ENCODE results near the gene CDC42EP5.

The CDC42EP5 gene

DNA sequence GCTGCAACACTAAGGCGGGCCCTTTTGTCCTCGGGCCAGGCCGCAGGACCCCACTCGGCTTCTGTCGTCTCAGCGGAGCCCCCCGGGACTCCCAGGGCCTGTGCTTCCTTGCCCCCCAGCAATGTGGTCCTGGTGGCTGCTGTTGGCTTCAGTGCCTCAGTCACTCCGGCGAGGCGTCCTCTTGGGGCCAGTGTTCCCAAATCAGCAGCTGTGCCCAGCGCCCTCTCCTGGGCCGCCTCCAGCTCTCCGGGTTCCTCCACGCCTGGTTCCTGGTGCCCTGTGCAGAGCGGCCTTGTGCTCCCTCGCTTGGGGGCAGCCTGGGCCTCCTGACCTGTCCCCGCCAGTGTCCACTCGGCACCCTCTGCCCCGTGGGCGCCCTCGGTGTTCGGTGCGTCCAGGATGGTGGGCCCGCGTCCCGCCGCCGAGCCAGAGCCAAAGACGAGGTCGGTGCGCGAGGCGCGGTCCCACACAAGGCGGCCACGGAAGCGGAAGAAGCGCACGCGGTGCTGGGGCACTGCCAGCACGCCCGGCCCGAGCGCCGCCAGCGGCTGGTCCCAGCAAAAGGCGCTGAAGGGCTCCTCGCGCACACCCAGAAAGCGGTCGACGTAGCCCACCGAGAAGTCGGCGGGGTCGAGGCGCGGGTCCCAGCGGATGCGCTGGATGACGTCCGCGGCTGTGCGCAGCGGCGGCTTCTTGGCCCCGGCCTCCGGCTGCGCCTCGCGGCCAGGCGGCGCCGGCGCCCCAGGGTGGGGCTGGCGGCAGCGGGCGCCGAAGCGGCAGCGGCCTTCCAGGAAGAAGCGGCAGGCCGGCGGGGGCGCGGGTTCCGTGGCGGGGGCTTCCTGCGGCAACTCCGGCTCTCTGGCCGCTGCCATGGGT, 10.2 kb downstream of the CDC42EP5 start:
- DNase-seq (ENCODE audit: low read depth in 3 of 3), result peak; percentile 38 to 46 (median 43)

DNA sequence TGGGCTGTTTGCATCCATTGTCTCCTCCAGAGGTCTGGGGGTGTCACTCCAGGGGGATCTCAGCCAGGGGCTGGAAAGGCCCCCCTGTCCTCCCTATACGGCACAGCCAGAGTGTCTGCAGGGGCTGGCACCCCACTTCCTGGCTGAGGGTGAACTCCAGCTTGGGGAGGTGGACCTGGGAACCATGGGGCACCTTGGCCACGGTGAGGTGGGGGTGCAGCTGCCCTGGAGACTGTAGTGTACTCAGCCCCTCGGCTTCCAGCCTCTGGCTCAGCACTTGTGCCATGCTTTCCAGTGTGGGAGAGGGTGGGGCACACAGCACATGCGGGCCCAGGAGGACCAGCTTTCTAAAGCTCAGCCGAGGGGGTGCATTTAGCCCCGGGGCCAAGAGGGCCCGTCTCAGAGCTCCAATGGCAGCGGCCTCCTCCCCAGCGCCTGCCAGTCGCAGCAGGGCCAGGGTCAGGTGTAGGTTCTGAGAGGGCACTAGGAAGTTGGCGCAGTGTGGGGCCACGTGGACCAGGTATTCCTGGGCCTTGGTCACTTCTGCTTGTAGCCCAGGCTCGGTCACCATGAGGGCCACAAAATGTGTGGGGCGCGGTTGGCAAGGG, 10.9 kb downstream of the CDC42EP5 start:
- no peak for DNase-seq (ENCODE audit: low read depth in 3 of 3)

DNA sequence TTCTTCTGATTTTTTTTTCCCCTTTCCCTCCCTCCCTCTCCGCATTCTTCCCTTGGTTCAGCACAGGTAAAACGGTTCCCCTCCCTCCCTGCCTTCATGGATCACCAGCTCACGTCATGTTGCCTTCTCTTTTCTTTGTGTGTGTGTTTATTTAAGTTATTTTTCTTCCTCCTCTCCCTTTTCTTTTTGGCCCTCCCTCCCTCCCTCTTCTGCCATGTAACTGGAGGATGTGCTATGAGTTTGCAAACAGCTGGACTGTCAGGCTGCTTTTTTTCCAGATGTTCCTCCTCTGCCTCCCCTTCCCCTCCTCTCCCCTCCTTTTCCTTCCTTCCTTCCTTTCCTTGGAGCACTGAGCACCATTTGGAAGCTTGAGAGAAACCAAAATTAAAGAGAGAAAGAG, 11.5 kb downstream of the CDC42EP5 start:
- no peak for DNase-seq (ENCODE audit: low read depth in 3 of 3)

DNA sequence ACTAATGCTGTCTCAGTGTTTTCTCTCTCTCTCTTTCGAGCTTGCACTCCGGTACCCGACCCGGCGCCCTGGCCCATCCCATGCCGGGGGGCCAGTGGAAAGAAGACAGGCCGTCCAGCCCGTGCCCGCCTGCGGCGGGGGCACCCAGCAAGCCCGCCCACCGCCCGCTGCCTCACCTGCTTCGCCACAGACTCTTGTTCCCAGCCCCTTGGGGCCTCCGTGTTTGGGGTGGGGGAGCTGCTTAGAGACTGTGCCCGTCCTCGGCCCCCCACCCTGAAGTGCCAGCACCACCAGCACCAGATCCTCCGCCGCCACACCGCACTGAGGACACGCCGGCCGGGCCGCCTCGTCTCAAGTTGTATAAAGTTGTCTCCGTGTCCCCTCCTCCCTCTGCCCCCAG, 11.9 kb downstream of the CDC42EP5 start:
- no peak for DNase-seq (ENCODE audit: low read depth in 3 of 3)

DNA sequence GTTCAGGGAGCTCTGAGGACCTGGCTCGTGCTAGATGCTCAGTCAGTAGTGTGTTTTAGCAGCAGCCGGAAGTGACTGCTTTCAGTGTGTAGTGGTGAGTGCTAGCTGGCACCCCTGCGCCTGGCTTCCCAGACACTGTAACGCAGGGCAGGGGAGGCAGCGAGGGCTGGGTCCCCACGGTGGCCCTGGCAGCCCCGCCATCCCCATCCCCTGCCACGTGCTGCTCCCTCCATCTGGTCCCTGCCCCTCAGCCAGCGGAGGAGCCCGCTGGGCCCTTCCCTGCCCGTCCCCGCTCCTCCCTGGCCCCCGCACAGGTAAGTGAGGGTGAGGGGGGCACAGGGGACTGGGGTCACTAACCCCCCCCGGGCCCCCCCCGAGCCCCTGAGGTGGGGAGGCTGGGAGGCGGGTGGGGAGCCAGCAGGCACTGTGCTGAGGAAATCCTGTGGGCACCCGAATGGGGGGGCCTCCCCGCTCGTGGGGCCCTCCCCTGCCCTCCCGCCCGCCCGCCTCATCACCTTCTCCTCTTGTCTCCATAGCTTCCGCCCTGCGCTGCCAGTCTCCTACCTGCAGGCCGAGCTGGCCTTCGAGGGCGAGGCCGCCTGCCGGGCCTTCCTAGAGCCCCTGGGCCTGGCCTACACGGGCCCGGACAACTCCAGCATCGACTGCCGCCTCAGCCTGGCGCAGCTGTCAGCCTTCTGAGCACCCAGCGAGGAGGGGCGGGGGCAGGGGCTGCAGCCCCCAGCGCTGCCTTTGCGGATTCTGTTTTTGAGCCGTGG, 12.7 kb downstream of the CDC42EP5 start:
- DNase-seq (ENCODE audit: low read depth in 3 of 3), result no peak

DNA sequence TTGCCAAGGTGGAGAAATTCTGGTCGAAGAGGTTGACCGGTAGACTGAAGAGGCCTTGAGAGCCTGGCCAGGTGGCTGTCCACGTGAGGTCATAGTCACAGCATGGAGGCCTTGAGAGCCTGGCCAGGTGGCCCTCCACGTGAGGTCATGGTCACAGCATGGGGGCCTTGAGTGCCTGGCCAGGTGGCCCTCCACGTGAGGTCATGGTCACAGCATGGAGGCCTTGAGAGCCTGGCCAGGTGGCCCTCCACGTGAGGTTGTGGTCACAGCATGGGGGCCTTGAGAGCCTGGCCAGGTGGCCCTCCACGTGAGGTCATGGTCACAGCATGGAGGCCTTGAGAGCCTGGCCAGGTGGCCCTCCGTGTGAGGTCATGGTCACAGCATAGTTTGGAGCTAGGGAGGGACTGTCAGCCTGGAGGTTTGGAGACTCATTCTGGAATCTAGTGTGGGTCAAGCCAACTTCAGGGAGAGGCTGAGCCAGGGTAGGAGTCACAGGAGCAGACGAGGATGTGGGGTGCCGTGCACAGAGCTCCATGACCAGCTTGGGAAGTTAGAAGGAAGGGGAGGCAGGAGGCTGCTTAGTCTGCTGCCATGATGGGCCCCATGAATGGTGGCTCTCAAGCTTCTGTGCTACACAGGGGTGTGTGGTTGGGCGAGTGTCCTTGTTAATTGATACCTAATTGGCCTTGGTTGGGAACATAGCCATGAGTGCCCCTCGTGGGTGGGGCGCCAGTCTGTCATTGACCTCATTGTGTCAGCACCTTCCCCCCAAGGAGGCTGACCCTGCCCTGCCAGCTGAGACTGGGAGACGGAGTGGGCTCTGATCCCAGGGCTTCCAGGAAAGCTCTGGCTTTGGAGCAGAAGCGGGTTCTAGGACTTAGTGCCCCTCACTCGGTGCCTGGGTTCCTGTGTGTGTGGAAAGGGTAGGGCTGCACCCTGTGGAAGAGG, 13.5 kb downstream of the CDC42EP5 start:
- DNase-seq (ENCODE audit: low read depth in 3 of 3), result no peak

DNA sequence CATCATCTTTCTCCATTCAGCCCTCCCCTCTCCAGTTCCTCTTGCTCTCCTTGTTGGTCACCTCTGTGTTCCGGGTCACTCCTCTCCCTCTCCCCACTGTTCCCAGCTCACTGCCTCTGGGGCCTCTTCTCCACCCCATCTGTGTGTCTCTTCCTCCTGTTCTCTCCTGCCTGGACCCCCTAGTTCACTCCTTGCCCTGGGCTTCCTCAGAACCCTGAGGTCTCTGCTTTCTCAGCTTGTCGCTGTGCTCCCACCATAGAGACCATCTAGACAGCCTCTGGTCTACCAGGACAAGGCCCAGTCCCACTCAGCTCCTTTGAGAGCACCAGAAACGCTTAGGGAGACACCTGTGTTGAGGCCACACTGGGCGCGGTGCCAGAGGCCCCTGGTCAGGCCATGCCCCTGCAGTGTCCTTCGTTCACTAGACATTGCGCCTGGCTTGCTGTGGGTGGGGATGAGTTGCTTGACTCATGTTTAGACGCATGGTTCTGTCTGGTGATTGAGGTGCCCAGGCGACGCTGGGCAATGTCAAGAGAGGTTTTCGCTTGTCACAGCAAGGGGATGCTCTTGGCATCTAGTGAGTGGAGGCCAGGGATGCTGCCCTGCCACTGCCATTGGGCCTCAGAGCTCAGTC, 14.3 kb downstream of the CDC42EP5 start:
- no peak for DNase-seq (ENCODE audit: low read depth in 3 of 3)

DNA sequence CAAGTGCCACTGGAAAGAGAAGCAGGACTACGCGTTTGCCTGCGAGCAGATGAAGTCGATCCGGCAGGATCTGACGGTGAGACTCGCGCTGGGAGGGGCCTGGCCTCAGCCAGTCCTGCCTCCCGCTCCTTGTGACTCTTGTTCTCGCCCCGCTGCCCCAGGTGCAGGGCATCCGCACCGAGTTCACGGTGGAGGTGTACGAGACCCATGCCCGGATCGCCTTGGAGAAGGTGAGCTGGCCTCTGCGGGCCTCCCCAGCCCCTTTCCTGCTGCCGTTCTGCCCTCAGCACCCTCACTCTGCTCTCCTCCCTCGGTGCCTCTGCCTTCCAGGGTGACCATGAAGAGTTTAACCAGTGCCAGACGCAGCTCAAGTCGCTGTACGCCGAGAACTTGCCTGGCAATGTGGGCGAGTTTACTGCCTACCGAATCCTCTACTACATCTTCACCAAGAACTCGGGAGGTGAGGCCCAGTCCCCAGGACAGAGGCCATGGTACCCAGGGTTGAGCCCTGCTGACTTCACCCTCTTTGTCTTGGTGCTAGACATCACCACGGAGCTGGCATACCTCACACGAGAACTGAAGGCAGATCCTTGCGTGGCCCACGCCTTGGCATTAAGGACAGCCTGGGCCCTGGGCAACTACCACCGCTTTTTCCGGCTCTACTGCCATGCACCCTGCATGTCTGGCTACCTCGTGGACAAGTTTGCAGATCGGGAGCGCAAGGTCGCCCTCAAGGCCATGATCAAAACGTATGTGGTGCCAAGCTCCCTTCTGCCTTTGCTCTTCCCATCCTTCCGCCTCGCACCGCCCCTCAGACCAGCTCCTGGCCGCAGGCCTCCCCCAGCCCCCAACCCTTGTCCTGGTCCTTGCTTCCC, 15.1 kb downstream of the CDC42EP5 start:
- no peak for DNase-seq (ENCODE audit: low read depth in 3 of 3)

DNA sequence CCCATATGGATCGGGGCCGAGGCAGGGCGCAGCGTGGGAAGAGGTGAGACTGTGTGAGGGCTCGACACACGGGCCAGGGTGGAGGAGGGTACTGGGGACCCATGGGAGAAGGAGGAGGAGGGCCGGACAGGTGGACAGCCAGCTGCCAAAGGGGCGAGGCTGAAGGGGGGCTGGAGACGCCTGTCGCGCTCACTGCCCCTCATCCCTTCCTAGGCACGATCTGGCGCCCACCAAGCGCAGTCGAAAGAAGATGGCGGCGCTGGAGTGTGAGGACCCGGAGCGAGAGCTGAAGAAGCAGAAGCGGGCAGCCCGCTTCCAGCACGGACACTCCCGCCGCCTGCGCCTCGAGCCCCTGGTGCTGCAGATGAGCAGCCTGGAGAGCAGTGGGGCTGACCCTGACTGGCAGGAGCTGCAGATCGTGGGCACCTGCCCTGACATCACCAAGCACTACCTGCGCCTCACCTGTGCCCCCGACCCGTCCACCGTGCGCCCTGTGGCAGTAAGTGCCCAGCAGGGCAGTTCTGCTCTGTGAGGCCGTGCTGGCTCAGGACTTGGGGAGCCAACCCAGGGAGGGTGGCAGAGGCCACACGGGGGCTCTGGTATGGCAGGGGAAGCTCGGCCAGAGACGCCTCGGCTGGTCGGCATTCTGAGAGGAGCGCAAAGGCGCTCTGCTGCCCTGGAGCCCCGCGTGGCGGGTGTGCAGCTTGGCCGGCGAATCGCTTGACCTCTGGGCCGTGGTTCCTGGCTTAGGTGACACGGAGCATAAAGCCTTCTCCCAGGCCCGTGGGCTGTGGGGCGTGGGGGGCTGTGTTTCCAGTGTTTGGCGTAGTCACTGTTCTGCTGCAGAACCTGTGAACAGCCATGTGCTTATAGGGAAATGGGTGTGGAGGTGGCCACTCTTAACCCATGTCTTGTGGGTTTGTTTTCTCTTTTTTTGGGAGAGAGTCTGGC, 16.4 kb downstream of the CDC42EP5 start:
- no peak for DNase-seq (ENCODE audit: low read depth in 3 of 3)

DNA sequence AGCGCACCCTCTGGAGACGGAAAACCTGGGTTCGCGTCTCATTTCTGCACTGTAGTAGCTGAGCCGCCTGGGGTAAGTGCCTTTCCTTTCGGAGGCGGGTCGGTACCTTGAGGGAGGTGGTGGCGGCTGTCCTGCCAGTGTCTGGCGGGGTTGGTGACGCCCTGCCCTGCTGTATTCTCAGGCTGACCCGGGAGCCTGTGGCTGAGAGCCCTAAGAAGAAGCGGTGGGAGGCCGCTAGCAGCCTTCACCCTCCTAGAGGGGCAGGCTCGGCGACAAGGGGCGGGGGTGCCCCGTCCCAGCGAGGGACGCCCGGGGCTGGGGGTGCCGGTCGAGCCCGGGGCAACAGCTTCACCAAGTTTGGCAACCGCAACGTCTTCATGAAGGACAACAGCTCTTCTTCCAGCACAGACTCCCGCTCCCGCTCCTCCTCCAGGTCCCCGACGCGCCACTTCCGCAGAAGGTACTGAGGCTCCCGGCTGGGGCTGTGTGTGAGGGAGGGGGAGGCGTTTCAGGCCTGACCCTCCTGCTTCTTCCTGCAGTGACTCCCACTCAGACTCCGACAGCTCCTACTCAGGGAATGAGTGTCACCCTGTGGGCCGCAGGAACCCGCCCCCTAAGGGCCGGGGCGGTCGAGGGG, 17.2 kb downstream of the CDC42EP5 start:
- no peak for DNase-seq (ENCODE audit: low read depth in 3 of 3)

DNA sequence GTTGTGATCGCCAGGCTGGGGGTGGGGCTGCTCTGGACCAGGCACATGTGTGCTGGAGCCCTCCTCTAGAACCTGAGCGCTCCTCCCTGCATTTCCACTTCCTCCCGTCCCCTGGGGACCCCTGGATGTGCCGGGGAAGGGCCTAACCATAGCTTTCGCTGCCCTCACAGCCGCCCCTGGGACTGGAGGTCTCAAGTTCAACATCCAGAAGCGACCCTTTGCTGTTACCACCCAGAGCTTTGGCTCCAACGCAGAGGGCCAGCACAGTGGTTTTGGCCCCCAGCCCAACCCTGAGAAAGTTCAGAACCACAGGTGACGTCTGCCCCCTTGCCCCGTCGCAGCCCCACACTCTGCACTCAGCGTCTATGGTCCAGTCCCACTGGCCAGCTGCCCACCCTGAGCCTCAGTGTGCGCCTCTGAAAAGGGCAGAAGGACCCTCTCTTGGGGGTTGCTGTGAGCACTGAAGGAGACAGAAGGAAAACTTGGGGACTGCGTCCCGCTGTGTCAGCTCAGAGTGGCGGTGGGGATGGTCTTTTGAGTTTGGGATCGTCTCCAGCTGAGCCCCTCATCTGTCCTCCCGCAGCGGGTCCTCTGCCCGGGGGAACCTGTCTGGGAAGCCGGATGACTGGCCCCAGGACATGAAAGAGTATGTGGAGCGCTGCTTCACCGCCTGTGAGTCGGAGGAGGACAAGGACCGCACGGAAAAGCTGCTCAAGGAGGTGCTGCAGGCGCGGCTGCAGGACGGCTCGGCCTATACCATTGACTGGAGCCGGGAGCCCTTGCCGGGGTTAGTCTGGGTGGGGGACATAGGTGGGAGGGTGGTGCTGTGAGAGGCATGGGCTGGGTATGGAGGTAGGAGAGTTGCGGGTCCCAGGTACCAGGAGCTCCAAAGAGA, 18.1 kb downstream of the CDC42EP5 start:
- no peak for DNase-seq (ENCODE audit: low read depth in 3 of 3)

DNA sequence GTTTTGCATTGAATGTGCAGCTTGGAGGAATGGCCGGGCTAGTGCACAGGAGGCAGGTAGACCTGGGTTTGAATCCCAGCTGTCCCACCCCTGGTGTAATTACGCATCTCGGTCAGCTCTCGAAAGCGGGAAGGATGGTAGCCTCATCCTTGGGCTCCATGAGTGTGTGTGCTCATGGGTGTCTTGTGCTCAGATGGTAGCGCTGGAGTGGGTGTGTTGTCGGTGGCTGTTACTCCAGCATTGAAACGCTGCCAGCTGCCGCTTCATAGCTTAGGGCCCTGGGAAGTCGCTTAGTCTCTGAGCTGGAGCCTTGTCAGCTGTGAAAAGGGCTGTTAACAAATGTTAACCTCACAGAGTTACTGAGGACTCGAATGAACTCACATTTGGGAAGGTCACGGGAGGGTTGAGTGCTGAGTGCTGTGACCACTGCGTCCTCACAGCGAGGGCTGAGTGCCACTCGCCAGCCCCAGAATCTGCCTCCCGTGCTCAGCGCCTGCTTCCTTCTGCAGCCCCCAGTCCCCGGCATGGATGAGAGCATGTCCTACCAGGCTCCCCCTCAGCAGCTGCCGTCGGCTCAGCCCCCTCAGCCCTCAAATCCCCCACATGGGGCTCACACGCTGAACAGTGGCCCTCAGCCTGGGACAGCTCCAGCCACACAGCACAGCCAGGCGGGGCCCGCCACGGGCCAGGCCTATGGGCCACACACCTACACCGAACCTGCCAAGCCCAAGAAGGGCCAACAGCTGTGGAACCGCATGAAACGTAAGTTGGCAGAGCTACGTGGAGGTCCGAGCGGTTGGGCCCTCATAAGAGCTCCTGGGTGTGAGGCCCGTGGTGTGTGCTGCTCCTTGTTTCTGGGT, 18.9 kb downstream of the CDC42EP5 start:
- no peak for DNase-seq (ENCODE audit: low read depth in 3 of 3)

DNA sequence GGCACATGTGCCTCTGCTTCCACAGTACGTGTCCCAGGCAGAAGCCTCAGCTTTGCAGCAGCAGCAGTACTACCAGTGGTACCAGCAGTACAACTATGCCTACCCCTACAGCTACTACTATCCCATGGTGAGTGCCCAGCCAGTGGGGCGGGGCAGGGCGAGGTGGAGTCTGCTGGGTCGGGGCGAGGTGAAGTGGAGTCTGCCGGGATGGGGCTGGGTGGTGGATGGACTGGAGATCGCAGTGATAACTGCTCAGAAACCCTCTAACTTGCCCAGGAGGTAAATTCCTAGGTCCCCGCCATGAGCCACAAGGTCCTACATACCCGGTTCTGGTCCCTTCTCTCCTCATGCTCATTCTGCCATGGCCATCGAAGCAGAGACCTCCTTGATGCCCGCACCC, 20.5 kb downstream of the CDC42EP5 start:
- DNase-seq (ENCODE audit: low read depth in 3 of 3), result no peak

DNA sequence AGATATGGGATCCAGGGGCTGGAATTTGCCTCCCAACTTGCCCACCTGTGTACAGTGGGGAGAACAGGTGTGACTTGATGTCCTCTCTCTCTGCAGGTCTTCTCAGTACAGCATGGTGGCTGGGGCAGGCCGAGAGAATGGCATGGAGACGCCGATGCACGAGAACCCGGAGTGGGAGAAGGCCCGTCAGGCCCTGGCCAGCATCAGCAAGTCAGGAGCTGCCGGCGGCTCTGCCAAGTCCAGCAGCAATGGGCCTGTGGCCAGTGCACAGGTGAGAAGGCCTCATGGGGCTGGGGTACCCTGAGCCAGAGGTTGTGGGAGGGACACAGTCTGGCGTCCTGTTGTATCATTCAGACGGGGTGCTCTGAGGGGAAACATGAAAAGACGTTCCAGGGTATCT, 21.1 kb downstream of the CDC42EP5 start:
- DNase-seq (ENCODE audit: low read depth in 3 of 3), result no peak

DNA sequence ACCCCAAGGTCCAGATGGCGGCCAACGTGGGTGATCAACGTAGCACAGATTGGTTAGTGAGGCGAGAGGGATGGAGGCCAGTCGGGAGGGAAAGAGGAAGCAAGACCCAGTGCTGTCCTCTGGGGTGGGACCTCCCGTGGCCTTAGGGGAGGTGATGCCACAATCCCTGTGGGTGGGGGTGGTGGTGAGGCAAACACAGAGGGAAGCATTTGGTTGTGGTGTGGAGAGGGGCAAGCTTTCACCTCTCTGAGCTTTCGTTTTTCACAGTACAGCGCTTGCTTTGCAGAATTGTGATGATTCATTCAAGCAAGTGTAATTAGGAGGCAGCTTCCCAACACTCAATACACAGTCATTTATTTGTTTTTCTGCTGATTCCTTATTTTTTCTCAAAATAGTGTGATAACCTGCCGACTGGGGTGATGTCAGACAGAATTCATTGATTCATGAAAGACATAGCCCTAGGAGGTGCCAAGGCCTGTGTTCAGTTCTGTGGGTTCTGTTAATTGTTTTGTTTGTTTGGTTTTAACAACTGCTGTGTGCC, 21.7 kb downstream of the CDC42EP5 start:
- no peak for DNase-seq (ENCODE audit: low read depth in 3 of 3)

DNA sequence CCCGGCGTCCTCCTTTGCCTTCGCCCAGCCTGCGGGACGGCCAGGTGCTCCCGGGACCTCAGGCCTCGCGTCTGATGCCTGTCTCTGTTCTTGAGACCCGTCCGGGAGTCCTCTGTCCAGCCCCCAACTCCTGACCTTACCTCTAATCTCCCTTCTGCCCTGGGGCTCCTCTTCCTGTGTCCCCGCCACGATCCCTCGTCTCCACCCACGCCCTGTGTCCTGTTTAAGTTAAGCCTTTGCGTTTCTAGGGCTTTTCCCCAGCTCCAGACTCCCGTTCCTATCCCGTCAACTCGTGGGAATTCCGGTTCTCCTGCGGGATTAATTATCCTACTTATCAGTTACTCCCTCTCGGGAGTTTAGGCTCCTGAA, 23.4 kb downstream of the CDC42EP5 start:
- DNase-seq (ENCODE audit: low read depth in 3 of 3), result no peak
